T-helper 17 cell (primary cell): ENCODE measurements around the gene TRMT5. TPM values are rescaled to one million over a fixed set of nuclear protein-coding genes. Genes with fewer than 3 reads are reported as not detected.

Experiments
- ATAC-seq: fragments of 150-1000 bp; cut with Tn5 transposase; 2 replicates; pipeline ENCODE4 v1.10.0; 2021; ENCODE audit warnings: mild to moderate bottlenecking, moderate library complexity
- DNase-seq, 3 donors: peaks; one replicate each; pipeline versions ENCODE4 v3.0.0 to v3.0.0-alpha.2; 2020 to 2021
- H3K9me3 ChIP-seq: one replicate; pipeline ENCODE4 v1.7.0; 2013; ENCODE audit warnings: low read length, mild to moderate bottlenecking; ENCODE audit not compliant: control insufficient read depth, poor library complexity, severe bottlenecking
- H3K27ac Mint-ChIP-seq: one replicate; pipeline ENCODE4 v1.8.0; 2022; ENCODE audit warnings: mild to moderate bottlenecking, moderate library complexity, mixed read lengths
- H3K27me3 Mint-ChIP-seq: one replicate; pipeline ENCODE4 v1.8.0; 2022; ENCODE audit warnings: mixed read lengths
- H3K36me3 Mint-ChIP-seq: one replicate; pipeline ENCODE4 v1.8.0; 2022; ENCODE audit warnings: low read depth, mixed read lengths
- H3K4me1 Mint-ChIP-seq: one replicate; pipeline ENCODE4 v1.8.0; 2022; ENCODE audit warnings: mild to moderate bottlenecking, mixed read lengths
- H3K4me3 Mint-ChIP-seq: one replicate; pipeline ENCODE4 v1.8.0; 2022; ENCODE audit warnings: mild to moderate bottlenecking, moderate library complexity, mixed read lengths
- total RNA-seq, 4 donors: library from RNA in 2 of 4; stranded (reverse) in 2 of 4; gene quantifications; one replicate each; pipeline ENCODE4 v1.2.3 and lab custom pipeline; 2022 to 2026

TRMT5 gene
- total RNA-seq (1 to 10 TPM; 2.8 to 3.6 TPM), total RNA-seq (lab: John Stamatoyannopoulos, UW) (5.8 to 11.0 reads per million in 2 donors)

GRCh38 chr14:60980811-60981632, at the start of gene TRMT5, which contains the start of gene SLC38A6:
Gene TRMT5 (minus strand): TSS chr14:60981079. CDS start chr14:60980973, 106 bp downstream.
Gene SLC38A6 (plus strand): TSS chr14:60981245. CDS start chr14:60981278, 33 bp downstream.
- Mint-ChIP-seq H3K4me1 (peaks cover 5% of the 10 kb centered on the region), H3K27me3 (no peaks in the 10 kb centered on the region), H3K27ac (no peak within 1 kb of the TSS), H3K4me3 (no peak within 1 kb of the TSS), H3K36me3 (no peaks in the 10 kb centered on the region)
- no peaks in the 10 kb centered on the region for H3K9me3 ChIP-seq
- DNase-seq: peak; percentile 74 to 81 (median 80)
- peak; percentile 89 for ATAC-seq

GRCh38 chr14:61026526-61026925, 45.6 kb upstream of the TRMT5 start:
- H3K36me3 Mint-ChIP-seq: peaks cover 2% of the 10 kb centered on the region
- no peak for ATAC-seq
- no peak for DNase-seq
- peaks cover 5% of the 10 kb centered on the region for H3K4me1 Mint-ChIP-seq
- no peak overlapping the region for H3K4me3 Mint-ChIP-seq
- H3K9me3 ChIP-seq: no peaks in the 10 kb centered on the region
- no peak overlapping the region for H3K27ac Mint-ChIP-seq
- no peaks in the 10 kb centered on the region for H3K27me3 Mint-ChIP-seq

GRCh38 chr14:61025251-61026223, 44.7 kb upstream of the TRMT5 start:
- ATAC-seq (peak; percentile 61), DNase-seq (peak in 1 of 3 donors; percentile 24)
- Mint-ChIP-seq H3K27ac (no peak overlapping the region), H3K4me1 (peaks cover 4% of the 10 kb centered on the region), H3K4me3 (no peak overlapping the region), H3K27me3 (no peaks in the 10 kb centered on the region), H3K36me3 (no peaks in the 10 kb centered on the region)
- no peaks in the 10 kb centered on the region for H3K9me3 ChIP-seq

DNA sequence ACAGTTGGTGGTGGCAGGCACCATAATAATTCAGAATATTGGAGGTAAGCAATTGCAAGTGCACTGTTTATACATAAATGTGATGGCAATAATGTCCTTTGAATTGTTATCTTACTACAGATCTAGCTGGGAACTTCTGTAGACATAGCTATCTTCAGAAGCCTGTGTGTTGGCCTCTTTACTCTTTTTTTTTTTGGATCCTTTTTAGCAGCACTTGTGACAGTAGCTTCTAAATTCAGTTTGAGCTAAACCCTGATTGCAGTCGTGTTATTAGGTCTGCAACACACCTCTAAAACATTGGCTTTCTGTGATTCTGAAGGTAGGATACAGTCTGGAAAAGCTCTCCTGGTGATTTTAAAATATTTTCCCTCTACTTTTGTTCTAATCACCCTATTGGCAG, 38.7 kb upstream of the TRMT5 start:
- H3K27me3 Mint-ChIP-seq: no peaks in the 10 kb centered on the region
- H3K4me1 Mint-ChIP-seq: peaks cover 2% of the 10 kb centered on the region
- no peak overlapping the region for H3K4me3 Mint-ChIP-seq
- no peak overlapping the region for H3K27ac Mint-ChIP-seq
- DNase-seq (no peak), ATAC-seq (no peak)
- no peaks in the 10 kb centered on the region for H3K36me3 Mint-ChIP-seq
- H3K9me3 ChIP-seq: no peaks in the 10 kb centered on the region

DNA sequence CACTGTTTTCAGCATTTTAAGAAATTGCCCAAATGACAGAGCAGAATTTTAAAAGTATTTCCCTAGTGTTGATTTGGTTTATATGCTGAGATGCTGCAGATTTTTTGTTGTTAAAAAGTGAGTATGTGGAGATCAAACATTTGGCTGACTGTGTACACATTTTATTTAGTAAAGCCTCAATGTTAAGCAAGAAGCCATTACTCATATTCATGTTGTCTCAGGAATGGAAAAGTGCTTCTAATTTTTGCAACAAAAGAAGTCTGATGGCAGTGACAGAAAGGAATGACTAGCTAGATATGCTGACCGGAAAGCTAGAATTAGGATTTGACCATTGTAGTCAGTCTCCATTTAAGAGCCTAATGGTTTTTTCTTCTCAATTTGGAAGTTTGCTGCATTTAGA, 22.7 kb upstream of the TRMT5 start:
- Mint-ChIP-seq H3K27me3 (no peaks in the 10 kb centered on the region), H3K36me3 (peaks cover 3% of the 10 kb centered on the region), H3K27ac (no peak overlapping the region), H3K4me1 (no peaks in the 10 kb centered on the region), H3K4me3 (no peak overlapping the region)
- H3K9me3 ChIP-seq: no peaks in the 10 kb centered on the region
- ATAC-seq (no peak), DNase-seq (no peak)

DNA sequence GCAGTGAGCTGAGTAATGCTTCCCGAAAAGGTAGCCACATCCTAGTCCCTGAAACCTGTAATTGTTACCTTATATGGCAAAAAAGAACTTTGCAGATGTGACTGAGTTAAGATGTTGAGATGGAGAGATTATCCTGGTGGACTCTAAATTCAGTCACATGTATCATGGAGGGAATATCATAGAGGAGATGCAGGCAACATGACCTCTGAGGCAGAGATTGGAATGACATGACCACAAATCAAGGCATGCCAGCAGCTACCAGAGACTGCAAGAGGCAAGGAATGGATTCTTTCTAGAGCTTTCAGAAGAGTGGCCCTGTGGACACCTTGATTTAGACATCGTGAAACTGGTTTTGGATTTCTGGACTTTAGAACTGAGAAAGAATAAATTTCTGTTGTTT, 18.7 kb upstream of the TRMT5 start:
- H3K9me3 ChIP-seq: no peaks in the 10 kb centered on the region
- no peaks in the 10 kb centered on the region for H3K4me1 Mint-ChIP-seq
- peaks cover 14% of the 10 kb centered on the region for H3K36me3 Mint-ChIP-seq
- ATAC-seq: no peak
- H3K4me3 Mint-ChIP-seq: no peak overlapping the region
- no peak overlapping the region for H3K27ac Mint-ChIP-seq
- DNase-seq: no peak
- H3K27me3 Mint-ChIP-seq: no peaks in the 10 kb centered on the region

- DNase-seq (no peak), ATAC-seq (no peak)
- Mint-ChIP-seq H3K27ac (no peak overlapping the region), H3K4me1 (no peaks in the 10 kb centered on the region), H3K4me3 (no peak overlapping the region), H3K36me3 (peaks cover 14% of the 10 kb centered on the region), H3K27me3 (no peaks in the 10 kb centered on the region)
- H3K9me3 ChIP-seq: no peaks in the 10 kb centered on the region
These were observed 17.7 kb upstream of the TRMT5 start for GRCh38 chr14:60998617-60999016.

DNA sequence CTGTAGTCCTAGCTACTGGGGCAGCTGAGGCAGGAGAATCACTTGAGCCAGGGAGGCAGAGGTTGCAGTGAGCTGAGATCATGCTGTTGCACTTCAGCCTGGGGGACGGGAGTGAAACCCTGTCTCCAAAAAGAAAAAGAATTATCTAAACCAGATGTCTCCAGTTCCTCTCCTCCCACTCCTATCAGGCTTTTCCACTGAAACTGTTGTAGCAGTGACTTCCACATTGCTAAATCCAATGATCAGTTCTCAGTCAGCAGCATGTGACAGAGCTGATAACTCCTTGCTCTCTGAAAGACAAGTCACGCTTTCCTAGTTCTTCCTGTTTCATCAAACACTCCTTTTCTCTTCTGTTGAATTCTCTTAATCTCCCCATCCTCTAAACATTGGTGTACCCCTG, 8.7 kb upstream of the TRMT5 start:
- Mint-ChIP-seq H3K4me1 (peaks cover 7% of the 10 kb centered on the region), H3K4me3 (no peak overlapping the region), H3K27me3 (no peaks in the 10 kb centered on the region), H3K27ac (no peak overlapping the region), H3K36me3 (peaks cover 13% of the 10 kb centered on the region)
- no peaks in the 10 kb centered on the region for H3K9me3 ChIP-seq
- ATAC-seq (no peak), DNase-seq (no peak)

DNA sequence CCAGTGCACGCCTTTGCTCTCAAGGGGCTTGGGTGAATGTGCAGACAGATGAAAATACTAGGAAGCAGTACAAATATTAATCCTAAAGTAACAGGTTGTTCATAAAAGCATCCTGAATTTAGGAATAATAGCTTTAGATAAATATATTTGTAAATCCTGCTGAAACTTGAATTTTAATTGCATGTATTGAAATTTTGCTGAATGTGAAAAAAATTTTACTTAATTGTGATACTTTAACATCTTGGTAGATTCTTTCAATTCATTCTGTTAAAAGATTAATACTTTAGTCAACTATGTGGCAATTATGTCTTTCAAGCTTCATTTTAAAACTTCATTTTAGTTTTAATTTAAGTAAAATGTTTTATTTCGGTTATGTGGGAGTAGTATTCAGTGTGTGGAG, 5.6 kb upstream of the TRMT5 start:
- H3K9me3 ChIP-seq: no peaks in the 10 kb centered on the region
- ATAC-seq: no peak
- H3K27ac Mint-ChIP-seq: no peak overlapping the region
- DNase-seq: no peak
- H3K36me3 Mint-ChIP-seq: peaks cover 7% of the 10 kb centered on the region
- peaks cover 5% of the 10 kb centered on the region for H3K4me1 Mint-ChIP-seq
- H3K27me3 Mint-ChIP-seq: no peaks in the 10 kb centered on the region
- H3K4me3 Mint-ChIP-seq: no peak overlapping the region

DNA sequence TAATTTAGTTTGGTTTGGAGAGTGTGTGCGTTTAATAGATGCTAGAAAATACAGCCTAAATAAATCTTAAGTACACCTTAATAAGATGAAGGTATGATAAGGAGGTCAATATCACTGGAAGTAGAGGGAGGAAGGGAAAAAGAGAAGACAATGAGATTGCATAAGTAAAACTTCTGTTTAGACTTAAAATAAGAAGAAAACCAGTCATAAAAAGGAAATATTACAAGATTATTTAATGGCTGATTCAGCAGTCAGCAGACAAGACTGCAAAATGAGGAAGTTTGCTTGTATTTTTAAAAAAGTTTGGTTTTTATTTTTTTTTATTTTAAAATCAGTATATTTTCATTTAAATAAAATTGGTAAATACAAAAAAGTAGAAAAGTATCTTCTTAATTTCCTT, 3.3 kb upstream of the TRMT5 start:
- Mint-ChIP-seq H3K27me3 (no peaks in the 10 kb centered on the region), H3K4me3 (no peak overlapping the region), H3K36me3 (peaks cover 2% of the 10 kb centered on the region), H3K27ac (peak overlapping the region; percentile 45), H3K4me1 (peaks cover 7% of the 10 kb centered on the region)
- H3K9me3 ChIP-seq: no peaks in the 10 kb centered on the region
- DNase-seq: no peak
- ATAC-seq: no peak

DNA sequence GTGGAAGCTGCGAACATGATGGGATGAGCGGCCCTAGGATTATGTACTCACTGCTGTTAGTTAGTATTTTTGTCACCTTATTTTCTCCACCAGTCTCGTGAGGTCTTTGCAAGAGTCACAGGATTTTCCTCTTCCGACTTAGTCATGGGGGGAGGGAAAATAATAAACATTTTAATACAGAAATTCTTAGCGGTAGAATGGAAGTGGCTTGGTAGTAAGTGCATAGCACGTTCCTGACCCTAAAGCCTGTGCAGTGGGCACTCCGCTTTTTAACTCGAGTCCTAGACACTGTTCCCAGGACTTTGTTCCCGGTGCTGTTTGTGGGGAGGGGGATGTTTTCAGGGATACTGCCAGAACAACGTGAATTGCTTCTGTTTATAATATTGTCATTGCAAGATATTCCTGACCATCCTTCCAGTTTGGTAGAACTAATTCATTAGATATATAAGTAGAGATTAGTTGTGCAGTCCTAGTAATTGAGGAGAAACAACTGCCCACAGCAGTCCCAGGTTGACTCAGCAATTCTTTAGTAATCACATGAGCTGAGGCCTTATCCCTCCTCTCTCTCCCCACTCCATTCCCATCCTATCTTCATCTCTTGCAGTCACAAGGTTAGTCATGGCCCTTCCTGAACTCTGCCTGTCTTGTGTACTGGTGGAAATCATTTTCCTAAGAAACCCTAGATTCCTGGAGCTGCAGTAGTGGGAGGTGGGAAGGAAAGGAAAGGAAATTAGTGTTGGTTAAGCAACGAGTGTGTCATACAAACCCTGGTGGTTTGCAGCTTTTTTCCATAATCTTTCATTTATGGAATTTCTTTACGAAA, 965 bp upstream of the TRMT5 start:
- ATAC-seq (no peak), DNase-seq (no peak)
- H3K27me3 Mint-ChIP-seq: no peaks in the 10 kb centered on the region
- H3K4me3 Mint-ChIP-seq: no peak overlapping the region
- peaks cover under 1% of the 10 kb centered on the region for H3K36me3 Mint-ChIP-seq
- H3K4me1 Mint-ChIP-seq: peaks cover 6% of the 10 kb centered on the region
- no peak overlapping the region for H3K27ac Mint-ChIP-seq
- no peaks in the 10 kb centered on the region for H3K9me3 ChIP-seq

DNA sequence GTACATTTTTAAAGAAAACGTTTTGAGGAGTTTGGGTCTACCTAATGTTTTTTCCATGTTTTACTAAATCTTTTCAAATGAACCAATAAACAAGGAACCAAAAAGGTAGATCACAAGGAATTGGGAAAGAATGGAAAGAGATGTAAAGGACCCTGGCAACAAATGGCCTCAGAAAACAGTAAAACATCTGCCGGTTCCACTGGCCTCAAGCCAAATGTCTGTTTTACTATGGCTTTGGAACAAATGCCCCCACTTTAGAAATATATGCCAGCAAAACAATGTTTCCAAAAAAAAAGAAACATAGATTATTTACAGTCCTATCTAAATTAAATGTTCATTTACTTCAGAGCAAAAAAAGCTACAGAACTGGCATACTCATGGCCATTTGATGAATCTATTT, 3.0 kb downstream of the TRMT5 start:
- H3K4me1 Mint-ChIP-seq: peaks cover 9% of the 10 kb centered on the region
- H3K27ac Mint-ChIP-seq: peak overlapping the region; percentile 14
- no peaks in the 10 kb centered on the region for H3K36me3 Mint-ChIP-seq
- no peaks in the 10 kb centered on the region for H3K9me3 ChIP-seq
- H3K27me3 Mint-ChIP-seq: no peaks in the 10 kb centered on the region
- H3K4me3 Mint-ChIP-seq: no peak overlapping the region
- no peak for DNase-seq
- ATAC-seq: no peak
